Measurements from ENCODE around the gene TTN.

TTN gene

DNA sequence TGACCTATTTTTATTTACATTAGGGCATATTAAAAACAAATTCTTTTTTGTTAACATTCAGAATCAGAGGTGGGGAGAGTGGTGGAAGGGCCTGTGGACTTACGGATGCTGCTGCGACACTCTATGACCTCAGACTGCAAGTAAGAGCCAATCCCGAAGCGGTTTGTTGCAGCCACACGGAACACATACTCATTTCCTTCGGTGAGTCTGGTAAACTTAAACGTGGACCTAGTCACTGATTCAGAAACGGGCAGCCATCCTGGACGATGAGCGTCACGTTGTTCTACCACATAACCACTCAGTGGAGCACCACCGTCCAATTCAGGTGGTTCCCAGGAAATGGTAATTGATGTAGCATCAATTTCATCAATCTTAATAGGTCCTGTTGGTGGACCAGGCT is 265.1 kb downstream of the TTN start:
- TF ChIP-seq, protein P1, sequence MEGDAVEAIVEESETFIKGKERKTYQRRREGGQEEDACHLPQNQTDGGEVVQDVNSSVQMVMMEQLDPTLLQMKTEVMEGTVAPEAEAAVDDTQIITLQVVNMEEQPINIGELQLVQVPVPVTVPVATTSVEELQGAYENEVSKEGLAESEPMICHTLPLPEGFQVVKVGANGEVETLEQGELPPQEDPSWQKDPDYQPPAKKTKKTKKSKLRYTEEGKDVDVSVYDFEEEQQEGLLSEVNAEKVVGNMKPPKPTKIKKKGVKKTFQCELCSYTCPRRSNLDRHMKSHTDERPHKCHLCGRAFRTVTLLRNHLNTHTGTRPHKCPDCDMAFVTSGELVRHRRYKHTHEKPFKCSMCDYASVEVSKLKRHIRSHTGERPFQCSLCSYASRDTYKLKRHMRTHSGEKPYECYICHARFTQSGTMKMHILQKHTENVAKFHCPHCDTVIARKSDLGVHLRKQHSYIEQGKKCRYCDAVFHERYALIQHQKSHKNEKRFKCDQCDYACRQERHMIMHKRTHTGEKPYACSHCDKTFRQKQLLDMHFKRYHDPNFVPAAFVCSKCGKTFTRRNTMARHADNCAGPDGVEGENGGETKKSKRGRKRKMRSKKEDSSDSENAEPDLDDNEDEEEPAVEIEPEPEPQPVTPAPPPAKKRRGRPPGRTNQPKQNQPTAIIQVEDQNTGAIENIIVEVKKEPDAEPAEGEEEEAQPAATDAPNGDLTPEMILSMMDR (conservative IDR thresholded peaks at IDR 0.05; ENCODE audit: low read depth, low read length): no peak
- DNase-seq (ENCODE audit: low read depth): no peak
- no peak overlapping the region for H3K4me3 ChIP-seq (ENCODE audit: low read length)

DNA sequence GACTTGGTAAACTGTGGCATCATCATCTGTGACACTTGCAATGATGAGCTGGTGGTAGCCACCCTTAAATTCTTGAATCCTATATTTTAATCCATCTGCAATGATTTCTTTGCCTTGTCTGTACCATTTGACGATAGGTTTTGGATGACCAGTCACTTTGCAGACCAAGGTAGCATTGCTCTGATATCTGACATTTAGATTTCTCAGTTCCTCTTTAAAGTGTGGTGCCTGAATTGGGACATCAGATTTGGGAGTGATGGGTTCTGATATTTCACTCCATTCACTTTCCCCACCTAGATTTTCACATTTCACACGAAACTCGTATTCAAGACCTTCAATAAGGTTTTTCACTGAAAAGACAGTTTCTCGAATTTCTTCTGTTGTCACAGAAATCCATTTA is 271.2 kb downstream of the TTN start:
- H3K4me3 ChIP-seq (ENCODE audit: low read length): no peak overlapping the region
- TF ChIP-seq, protein P1 (conservative IDR thresholded peaks at IDR 0.05; ENCODE audit: low read depth, low read length): no peak
- DNase-seq (ENCODE audit: low read depth): no peak

DNA sequence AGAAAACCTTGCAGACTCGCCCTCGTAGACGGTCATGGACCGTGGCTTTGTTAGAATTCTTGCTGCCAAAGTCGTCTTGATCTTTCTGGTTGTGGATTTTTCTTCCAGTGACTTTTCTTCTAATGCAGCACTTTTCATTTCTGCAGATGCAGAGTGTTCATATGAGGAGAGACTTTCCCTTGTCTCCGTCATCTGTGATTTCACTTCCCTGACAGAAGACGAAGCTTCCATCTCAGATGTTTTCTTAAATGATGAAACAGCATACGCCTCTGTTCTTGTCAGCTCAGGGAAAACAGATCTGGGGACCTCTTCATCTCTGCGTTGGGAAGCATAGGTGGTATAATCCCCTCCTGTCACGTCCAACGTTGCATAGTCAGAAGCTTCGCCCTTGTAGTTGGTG is 276.1 kb downstream of the TTN start:
- TF ChIP-seq, protein P1 (conservative IDR thresholded peaks at IDR 0.05; ENCODE audit: low read depth, low read length): no peak
- DNase-seq (ENCODE audit: low read depth): no peak
- no peak overlapping the region for H3K4me3 ChIP-seq (ENCODE audit: low read length)

DNA sequence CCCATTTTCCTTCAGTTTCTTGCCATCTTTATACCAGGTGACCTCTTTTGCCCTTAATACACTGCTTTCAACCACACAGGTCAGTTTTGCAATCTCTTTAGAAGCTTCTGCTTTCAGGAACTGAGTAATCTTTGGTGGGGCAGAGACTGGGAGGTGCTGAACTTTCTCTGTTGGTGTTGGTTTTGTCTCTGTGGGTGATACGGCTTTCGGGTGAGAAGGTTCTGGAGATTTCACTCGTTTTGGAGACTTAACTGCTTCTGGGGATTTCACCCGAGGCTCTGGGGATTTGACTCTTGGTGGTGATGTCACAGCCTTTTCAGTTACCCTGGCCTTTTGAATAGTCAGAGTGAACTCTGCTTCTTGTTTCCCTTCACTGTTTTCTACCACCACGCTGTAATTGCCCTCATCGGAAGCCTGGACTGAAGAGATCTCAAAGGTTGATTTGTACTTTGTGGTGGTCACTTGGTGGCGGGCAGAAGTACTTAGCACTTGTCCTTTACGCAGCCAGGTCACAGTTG is 276.5 kb downstream of the TTN start:
- TF ChIP-seq, protein P1 (conservative IDR thresholded peaks at IDR 0.05; ENCODE audit: low read depth, low read length): no peak
- no peak for DNase-seq (ENCODE audit: low read depth)
- H3K4me3 ChIP-seq (ENCODE audit: low read length): no peak overlapping the region

DNA sequence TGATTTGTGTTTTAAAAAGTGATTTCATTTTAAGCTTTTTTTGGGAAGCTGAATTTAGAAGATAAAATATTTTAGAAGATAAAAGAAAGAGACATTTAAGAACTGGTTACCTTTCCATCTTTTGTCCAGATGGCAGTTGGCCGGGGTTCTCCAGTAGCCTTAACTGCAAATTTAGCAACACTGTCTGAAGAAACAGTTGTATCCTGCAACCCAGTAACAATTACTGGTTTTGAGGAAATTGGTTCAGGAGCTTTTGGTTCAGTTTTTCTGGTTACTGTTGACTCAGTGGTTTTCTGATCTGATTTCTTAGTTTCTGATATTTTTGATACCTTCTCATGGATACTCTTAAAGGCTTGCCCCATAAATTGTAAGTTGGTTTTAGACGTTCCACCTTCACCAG is 277.1 kb downstream of the TTN start:
- no peak for DNase-seq (ENCODE audit: low read depth)
- TF ChIP-seq, protein P1 (conservative IDR thresholded peaks at IDR 0.05; ENCODE audit: low read depth, low read length): no peak
- no peak overlapping the region for H3K4me3 ChIP-seq (ENCODE audit: low read length)

DNA sequence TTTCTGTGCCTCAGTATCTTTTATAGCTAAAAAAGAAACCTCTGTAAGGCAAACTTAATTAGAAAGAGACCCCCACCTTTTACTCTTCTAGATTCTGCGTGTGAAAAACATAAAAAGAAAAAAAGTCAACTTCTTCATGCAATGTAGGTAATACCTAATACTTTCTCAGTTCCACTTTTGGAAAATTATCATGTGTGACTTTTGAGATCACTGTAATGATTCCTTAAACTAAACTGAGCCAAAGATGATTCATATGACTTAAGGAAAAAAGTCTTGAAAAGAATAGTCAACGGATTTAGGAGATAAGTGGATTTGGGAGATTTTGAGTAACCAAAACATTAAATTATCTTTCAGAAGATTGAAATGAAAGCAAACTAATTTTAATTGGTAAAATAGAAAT is 278.0 kb downstream of the TTN start:
- no peak overlapping the region for H3K4me3 ChIP-seq (ENCODE audit: low read length)
- no peak for DNase-seq (ENCODE audit: low read depth)
- TF ChIP-seq, protein P1 (conservative IDR thresholded peaks at IDR 0.05; ENCODE audit: low read depth, low read length): no peak

DNA sequence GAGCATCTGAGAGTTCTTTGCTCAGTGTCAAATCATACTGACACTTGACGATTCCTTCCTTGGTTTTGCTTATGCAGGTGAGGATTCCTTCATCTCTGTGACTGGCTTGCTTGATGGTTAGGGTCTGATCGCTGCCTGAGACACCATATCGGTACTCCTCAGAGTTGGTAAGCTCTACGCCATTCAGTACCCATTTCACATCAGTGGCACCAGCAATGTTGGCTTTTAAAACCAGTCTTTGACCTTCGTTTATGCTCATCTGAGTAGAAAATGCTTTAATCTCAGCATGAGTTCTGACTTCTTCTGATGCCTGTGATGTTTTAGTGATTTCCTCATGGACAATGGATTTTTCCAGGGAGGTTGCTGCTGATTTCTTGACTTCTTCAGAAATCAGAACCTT is 278.6 kb downstream of the TTN start:
- no peak for DNase-seq (ENCODE audit: low read depth)
- TF ChIP-seq, protein P1 (conservative IDR thresholded peaks at IDR 0.05; ENCODE audit: low read depth, low read length): no peak
- no peak overlapping the region for H3K4me3 ChIP-seq (ENCODE audit: low read length)
